Measurements from ENCODE around the gene CAMSAP1. TPM values are rescaled to one million over a fixed set of nuclear protein-coding genes. Genes with fewer than 3 reads are reported as not detected.
A peak's percentile ranks its signal among the peaks of the same experiment; 100 is the strongest.

The CAMSAP1 gene
- polyA plus RNA-seq, 1 donor from 2014 or later = 2.7 TPM

DNA sequence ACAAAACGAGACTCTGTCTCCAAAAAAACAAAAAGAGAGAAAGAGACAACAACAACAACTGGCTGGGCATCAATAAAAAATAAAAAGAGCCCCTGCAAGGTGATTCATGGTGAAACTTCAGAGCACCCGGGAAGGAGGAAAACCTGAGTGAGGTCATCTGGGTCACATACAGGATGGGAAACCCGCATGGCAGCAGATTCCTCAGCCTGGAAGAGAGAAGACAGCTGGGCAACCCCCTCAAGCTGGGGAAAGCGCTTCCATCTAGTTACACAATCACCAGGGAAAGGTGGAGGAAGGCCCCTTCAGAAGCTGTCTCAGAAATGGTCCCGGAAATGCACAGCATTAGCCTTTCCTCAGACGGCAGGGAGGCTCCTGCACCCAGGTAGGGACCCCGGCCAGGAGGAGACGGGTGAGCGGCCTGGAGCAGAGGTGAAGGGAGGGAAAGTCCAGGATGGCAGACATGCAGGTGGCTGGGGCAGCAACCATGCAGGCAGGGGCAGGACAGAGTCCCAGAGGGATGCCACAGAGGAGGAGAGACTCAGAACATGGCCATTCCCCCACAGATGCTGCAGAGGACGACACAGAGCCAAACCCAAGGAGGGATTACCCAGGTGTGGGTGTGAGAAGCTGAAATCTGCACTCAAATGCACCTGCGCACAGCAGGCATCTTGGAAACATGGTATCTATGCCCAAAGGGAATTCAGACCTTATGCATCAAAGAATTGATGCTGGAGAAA lies 29.4 kb downstream of the CAMSAP1 start:
- Mint-ChIP-seq H3K4me1 (peaks cover 4 to 12% (median 9%) of the 10 kb centered on the region in 3 donors), H3K36me3 (no peaks in the 10 kb centered on the region), H3K27me3 (no peaks in the 10 kb centered on the region), H3K4me3 (peak overlapping the region in 1 of 4 donors; percentile 5), H3K9me3 (no peaks in the 10 kb centered on the region), H3K27ac (peak overlapping the region in 1 of 3 donors; percentile 34)

- H3K27me3 Mint-ChIP-seq = no peaks in the 10 kb centered on the region
- peaks cover 4 to 12% (median 9%) of the 10 kb centered on the region in 3 donors for H3K4me1 Mint-ChIP-seq
- peaks cover 2% of the 10 kb centered on the region for H3K36me3 Mint-ChIP-seq
- no peak overlapping the region for H3K4me3 Mint-ChIP-seq
- H3K27ac Mint-ChIP-seq = no peak overlapping the region
- no peaks in the 10 kb centered on the region for H3K9me3 Mint-ChIP-seq
Measured at GRCh38 chr9:135876936-135877335, 30.4 kb downstream of the CAMSAP1 start.

DNA sequence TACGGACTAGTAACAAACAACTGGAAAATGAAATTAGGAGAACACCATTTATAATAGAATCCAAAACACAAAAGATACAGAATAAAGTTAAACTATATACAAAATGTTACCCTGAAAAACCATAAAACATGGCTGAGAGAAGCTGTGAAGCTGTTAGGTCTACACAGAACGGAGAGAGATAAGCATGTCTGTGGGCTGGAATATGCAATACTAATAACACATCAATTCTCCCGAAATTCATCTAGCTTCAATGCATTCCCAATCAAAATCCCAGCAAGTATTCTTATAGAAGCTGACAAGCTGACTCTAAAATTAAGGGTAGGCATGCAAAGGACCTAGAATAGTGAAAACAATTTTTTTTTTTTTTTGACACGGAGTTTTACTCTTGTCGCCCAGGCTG lies 32.5 kb downstream of the CAMSAP1 start:
- Mint-ChIP-seq H3K9me3 (no peaks in the 10 kb centered on the region), H3K27ac (no peak overlapping the region), H3K36me3 (peaks cover 2% of the 10 kb centered on the region), H3K4me3 (no peak overlapping the region), H3K27me3 (no peaks in the 10 kb centered on the region), H3K4me1 (peaks cover 8 to 13% (median 9%) of the 10 kb centered on the region in 3 donors)

DNA sequence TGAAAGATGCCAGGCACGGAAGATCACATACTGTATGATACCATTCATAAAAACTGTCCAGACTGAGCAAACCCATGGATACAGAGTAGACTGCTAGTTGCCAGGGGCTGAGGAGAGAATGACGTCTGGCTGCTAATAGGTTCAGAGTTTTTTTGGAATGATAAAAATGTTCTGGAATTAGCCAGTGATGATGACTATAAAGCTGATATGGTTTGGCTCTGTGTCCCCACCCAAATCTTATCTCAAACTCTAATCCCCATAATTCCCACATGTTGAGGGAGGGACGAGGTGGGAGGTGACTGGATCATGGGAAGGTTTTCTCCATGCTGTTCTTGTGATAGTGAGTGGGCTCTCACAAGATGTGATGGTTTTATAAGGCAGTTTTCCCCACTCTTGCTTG lies 37.4 kb downstream of the CAMSAP1 start:
- Mint-ChIP-seq H3K9me3 (no peaks in the 10 kb centered on the region), H3K4me1 (peaks cover 4 to 7% (median 5%) of the 10 kb centered on the region in 3 donors), H3K4me3 (no peak overlapping the region), H3K27me3 (no peaks in the 10 kb centered on the region), H3K36me3 (peaks cover 2% of the 10 kb centered on the region), H3K27ac (no peak overlapping the region)

DNA sequence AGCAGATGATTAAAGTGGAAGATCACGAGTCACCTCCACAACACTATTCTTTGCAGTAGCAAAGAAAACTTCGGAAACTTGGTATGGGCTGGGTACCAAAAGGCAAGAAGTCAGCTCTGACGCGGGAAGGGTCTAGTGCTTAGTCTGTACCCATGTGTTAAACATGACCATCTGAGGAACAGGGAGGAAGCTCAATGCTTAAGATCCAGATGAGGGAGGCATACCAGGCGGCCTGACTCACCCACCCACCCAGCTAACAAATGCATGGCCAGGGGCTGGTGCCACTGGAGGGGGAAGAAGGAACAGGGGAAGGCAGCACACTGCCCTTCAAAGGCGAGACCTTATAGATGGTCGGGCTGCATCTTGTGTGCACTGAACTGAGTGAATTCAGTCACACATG lies 41.8 kb downstream of the CAMSAP1 start:
- Mint-ChIP-seq H3K9me3 (no peaks in the 10 kb centered on the region), H3K27ac (no peak overlapping the region), H3K4me1 (peaks cover 4 to 10% (median 9%) of the 10 kb centered on the region in 3 donors), H3K4me3 (no peak overlapping the region), H3K27me3 (no peaks in the 10 kb centered on the region), H3K36me3 (no peaks in the 10 kb centered on the region)

DNA sequence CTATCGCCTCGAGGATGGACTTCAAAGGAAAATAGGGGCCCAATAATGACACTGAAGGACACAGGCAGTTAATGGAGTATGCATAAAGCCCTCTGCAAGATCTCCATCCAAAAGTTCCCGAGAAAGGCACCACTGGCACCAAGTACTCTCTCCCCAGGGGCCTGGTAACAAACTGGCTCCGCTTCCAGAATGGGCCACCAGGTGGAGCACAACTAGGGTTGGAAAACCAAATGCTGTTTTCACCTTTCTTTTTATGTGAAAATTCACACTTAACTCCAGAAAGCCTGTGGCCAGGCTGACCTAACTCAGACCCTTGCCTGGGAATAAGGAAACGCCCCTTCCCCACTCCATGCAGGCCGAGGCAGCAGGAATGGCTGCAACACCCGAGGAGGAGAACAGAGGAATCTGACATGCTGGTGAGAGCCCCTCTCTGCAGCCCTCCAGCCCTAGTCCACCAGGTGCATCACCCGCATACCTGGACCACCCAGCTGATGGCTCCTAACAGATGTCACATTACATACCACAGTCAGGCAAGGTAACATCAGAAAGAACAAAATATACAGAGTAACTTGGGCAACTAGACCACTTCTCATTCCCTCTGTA lies 42.8 kb downstream of the CAMSAP1 start:
- H3K4me3 Mint-ChIP-seq = no peak overlapping the region
- H3K9me3 Mint-ChIP-seq = no peaks in the 10 kb centered on the region
- H3K27ac Mint-ChIP-seq = no peak overlapping the region
- no peaks in the 10 kb centered on the region for H3K36me3 Mint-ChIP-seq
- peaks cover 4 to 10% (median 9%) of the 10 kb centered on the region in 3 donors for H3K4me1 Mint-ChIP-seq
- no peaks in the 10 kb centered on the region for H3K27me3 Mint-ChIP-seq

DNA sequence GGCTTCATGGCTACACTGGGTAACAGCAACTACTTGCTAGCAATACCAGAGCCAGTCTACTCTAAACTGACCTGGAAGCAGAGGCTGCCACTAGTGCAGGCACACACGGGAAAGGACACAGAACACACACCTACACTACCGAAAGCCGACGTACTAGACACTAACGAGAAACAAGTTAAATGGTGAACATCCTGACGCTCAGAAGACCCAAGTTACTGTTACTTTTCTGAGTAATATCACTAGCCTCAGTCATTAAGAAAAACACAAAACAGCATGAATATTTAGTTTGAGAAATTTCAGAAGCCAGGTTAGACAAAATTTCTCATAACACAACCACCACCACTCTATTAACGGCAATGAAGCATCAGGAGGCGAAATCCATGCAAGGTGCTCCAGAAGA lies 44.5 kb downstream of the CAMSAP1 start:
- Mint-ChIP-seq H3K27me3 (no peaks in the 10 kb centered on the region), H3K36me3 (no peaks in the 10 kb centered on the region), H3K4me3 (no peak overlapping the region), H3K9me3 (no peaks in the 10 kb centered on the region), H3K4me1 (peaks cover 2 to 10% (median 6%) of the 10 kb centered on the region in 3 donors), H3K27ac (peak overlapping the region in 1 of 3 donors; percentile 86)

DNA sequence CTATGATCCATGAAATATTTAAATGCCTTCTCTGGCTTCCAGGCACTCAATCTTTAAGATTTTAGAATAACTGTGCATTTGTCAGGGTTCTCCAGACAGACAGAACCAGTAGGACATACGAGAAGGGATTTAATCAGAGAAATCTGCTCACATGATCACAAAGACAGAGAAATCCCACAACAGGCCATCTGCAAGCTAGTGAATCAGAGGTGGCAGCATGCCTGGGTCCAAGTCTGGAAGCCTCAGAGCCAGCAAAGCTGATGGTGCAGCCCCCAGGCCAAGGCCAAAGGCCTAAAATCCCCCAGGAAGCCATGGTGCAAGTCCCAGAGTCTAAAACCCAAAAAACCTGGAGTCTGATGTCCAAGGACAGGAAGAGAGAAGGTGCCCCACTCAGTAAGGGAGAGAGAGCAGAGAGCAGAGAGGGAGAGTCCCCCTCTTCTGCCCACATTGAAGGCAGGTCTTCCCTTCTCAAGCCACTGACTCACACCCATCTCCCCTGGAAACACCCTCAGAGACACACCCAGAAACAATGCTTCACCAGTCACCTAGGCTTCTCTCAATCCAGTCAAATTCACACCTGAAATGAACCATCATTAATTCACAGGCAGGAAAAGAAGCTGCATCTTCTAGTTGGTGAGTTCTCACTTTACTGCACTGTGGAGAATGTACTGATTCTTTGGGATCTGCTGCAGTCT lies 48.7 kb downstream of the CAMSAP1 start:
- H3K36me3 Mint-ChIP-seq = no peaks in the 10 kb centered on the region
- H3K4me3 Mint-ChIP-seq = no peak overlapping the region
- H3K4me1 Mint-ChIP-seq = peaks cover 0 to 6% (median 1%) of the 10 kb centered on the region in 3 donors
- no peaks in the 10 kb centered on the region for H3K9me3 Mint-ChIP-seq
- H3K27ac Mint-ChIP-seq = no peak overlapping the region
- H3K27me3 Mint-ChIP-seq = no peaks in the 10 kb centered on the region

GRCh38 chr9:135857843-135858242 lies 49.5 kb downstream of the CAMSAP1 start:
- no peak overlapping the region for H3K4me3 Mint-ChIP-seq
- H3K9me3 Mint-ChIP-seq = no peaks in the 10 kb centered on the region
- H3K36me3 Mint-ChIP-seq = no peaks in the 10 kb centered on the region
- H3K4me1 Mint-ChIP-seq = peaks cover 0 to 4% (median 1%) of the 10 kb centered on the region in 3 donors
- H3K27me3 Mint-ChIP-seq = no peaks in the 10 kb centered on the region
- no peak overlapping the region for H3K27ac Mint-ChIP-seq

DNA sequence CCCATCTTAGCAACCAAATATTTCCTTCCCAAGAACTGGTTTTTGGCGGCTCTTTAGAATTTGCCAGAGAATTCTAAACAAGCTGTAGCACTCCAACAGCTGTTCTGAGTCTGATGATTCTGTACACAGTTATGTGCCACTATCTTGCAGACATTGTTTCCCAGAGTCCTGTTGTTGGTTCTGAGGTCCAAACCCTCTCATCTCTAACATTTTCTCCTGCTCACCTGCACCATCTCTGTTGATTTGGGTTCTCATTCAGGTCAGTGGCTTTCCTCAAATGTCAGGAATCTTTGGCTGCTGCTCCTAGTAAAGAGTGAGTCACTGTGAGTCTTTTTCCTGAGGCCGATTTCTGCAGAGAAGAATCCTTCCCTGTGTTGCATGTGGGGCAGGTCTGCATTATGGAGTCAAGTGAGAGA lies 50.0 kb downstream of the CAMSAP1 start:
- Mint-ChIP-seq H3K4me1 (peaks cover 0 to 2% (median 1%) of the 10 kb centered on the region in 3 donors), H3K36me3 (no peaks in the 10 kb centered on the region), H3K4me3 (no peak overlapping the region), H3K9me3 (no peaks in the 10 kb centered on the region), H3K27ac (no peak overlapping the region), H3K27me3 (no peaks in the 10 kb centered on the region)

DNA sequence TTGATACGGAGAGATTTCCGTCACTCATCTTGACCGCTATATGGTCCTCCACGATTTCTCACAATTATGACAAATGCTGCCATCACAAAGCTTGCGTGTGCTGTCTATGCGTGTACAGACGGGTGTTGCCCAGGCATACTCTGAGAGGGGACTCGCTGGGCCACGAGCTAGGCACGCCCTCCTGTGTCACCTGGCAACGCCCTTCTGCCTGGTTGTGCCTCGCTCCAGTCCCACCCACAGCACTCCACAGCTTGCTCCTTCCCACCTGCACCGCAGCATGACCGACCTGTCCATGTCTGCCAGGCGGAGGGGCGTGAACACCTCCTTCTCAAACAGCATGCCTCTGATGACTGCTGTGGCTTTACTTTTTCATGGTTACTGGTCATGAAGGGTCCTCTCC lies 55.6 kb downstream of the CAMSAP1 start:
- H3K36me3 Mint-ChIP-seq = peaks cover 4% of the 10 kb centered on the region
- no peaks in the 10 kb centered on the region for H3K9me3 Mint-ChIP-seq
- H3K4me3 Mint-ChIP-seq = no peak overlapping the region
- H3K27ac Mint-ChIP-seq = no peak overlapping the region
- H3K4me1 Mint-ChIP-seq = peaks cover 0 to 2% (median 2%) of the 10 kb centered on the region in 3 donors
- no peaks in the 10 kb centered on the region for H3K27me3 Mint-ChIP-seq

GRCh38 chr9:135850737-135851136 lies 56.6 kb downstream of the CAMSAP1 start:
- no peaks in the 10 kb centered on the region for H3K27me3 Mint-ChIP-seq
- H3K27ac Mint-ChIP-seq = no peak overlapping the region
- peaks cover 12% of the 10 kb centered on the region for H3K36me3 Mint-ChIP-seq

GRCh38 chr9:135849181-135849580 lies 58.2 kb downstream of the CAMSAP1 start:
- Mint-ChIP-seq H3K27ac (no peak overlapping the region), H3K9me3 (peaks cover 0 to 7% (median under 1%) of the 10 kb centered on the region in 3 donors), H3K36me3 (peaks cover 24% of the 10 kb centered on the region), H3K27me3 (no peaks in the 10 kb centered on the region), H3K4me3 (peak overlapping the region in 1 of 4 donors; percentile 17), H3K4me1 (peaks cover 0 to 3% (median 2%) of the 10 kb centered on the region in 3 donors)

More at GRCh38 chr9:135850737-135851136, 56.6 kb downstream of the CAMSAP1 start:
- H3K4me1 Mint-ChIP-seq = peaks cover 0 to 2% (median 0%) of the 10 kb centered on the region in 3 donors
- no peaks in the 10 kb centered on the region for H3K9me3 Mint-ChIP-seq
- H3K4me3 Mint-ChIP-seq = no peak overlapping the region

GRCh38 chr9:135848341-135849047 lies 58.9 kb downstream of the CAMSAP1 start:
- no peak overlapping the region for H3K4me3 Mint-ChIP-seq
- peak overlapping the region in 1 of 3 donors; percentile 82 for H3K27ac Mint-ChIP-seq
- no peaks in the 10 kb centered on the region for H3K27me3 Mint-ChIP-seq
- peaks cover 2 to 11% (median 3%) of the 10 kb centered on the region in 3 donors for H3K9me3 Mint-ChIP-seq
- peaks cover 27% of the 10 kb centered on the region for H3K36me3 Mint-ChIP-seq
- peaks cover 0 to 3% (median 2%) of the 10 kb centered on the region in 3 donors for H3K4me1 Mint-ChIP-seq

- peaks cover 2 to 11% (median 3%) of the 10 kb centered on the region in 3 donors for H3K9me3 Mint-ChIP-seq
- H3K4me1 Mint-ChIP-seq = peaks cover 0 to 3% (median 2%) of the 10 kb centered on the region in 3 donors
- H3K4me3 Mint-ChIP-seq = no peak overlapping the region
- peaks cover 27% of the 10 kb centered on the region for H3K36me3 Mint-ChIP-seq
- no peaks in the 10 kb centered on the region for H3K27me3 Mint-ChIP-seq
- peak overlapping the region in 1 of 3 donors; percentile 82 for H3K27ac Mint-ChIP-seq
Measured at GRCh38 chr9:135847833-135848232, 59.5 kb downstream of the CAMSAP1 start.
